GM19324 (cell line): Measurements from ENCODE around the gene RGL1.
A peak's percentile ranks its signal among the peaks of the same experiment; 100 is the strongest.

Source experiments
- ATAC-seq: cut with Tn5 transposase; IDR thresholded peaks from one replicate; pipeline ENCODE4 v1.9.1; 2021; ENCODE audit warnings: mild to moderate bottlenecking, moderate library complexity; ENCODE audit not compliant: unreplicated experiment, low FRiP score

Gene RGL1

DNA sequence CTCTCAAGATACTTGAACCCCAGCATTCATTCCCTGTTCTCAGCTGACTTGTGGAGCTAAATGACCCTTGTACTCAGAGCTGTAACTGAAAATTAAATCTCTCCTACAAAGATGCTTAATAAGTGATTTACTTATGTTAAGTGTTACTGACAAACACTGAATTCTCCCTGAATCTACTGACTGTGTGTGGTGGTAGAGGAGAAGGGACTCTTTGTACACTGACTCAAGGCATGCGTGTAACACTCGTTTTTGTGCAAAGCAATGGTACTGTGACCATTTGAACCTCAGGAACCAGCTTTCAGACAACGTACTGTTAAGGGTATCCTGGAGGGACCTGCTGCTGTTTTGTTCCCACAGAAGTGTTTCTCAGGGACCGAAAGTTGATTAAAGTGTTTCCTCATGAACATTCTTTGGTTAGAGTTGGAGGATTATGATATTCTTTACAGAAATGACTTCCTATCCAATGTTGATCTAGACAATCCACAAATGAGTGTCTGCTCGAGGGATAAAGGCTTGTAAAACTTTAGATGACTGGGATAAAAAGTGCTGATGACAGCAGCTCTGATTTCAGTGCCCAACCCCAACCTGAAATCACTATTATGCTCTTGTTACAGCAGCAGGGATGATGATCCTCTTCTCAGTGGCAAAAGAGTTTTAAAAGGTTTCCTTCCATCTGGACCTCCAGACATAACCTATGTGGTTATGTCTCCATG is 12.8 kb downstream of the RGL1 start:
- ATAC-seq: no peak

DNA sequence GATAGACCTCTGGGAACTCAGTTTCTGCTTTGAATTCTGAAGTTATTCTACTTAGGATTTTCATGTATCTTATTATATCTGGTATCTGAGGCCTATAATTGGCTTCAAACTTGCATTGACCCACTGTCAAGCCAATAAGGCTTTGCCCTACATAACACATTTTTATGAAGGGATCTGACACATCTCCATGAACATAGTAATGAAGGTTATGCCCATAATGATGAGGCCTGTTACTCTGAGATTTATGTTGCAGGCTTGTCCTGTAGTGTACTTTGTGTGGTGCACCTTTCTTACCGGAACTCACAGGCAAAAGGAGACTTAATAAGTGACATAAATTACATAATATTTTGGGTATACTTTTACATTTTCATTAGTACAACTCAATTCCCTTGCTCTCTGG is 14.1 kb downstream of the RGL1 start:
- ATAC-seq: no peak

DNA sequence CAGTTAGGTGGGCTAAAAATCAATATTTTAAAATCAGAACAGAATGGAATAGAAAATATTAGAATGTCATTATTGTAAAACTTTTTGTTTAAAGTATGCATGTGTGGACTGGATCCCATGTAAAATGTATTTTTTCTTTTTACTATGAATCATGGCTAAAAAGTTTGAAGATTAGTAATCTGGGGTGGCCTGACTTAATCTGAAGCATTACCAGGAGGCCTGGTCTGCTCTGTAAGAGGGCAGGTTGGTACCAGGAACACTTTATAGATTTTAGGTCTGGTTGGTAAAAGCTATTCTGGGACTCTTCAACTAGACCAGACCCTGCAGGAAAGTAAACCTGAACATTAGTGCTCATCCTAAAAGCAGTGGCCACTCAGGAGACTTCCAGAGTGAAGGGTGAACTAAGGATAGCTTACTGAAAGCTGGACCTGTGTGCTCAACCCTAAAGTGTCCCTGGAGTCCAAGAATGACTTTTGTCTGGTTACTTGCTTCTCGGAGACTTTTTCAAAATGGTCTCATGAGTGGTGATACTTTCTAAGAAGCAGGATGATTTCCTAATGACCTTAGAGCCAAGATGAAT is 16.5 kb downstream of the RGL1 start:
- no peak for ATAC-seq

DNA sequence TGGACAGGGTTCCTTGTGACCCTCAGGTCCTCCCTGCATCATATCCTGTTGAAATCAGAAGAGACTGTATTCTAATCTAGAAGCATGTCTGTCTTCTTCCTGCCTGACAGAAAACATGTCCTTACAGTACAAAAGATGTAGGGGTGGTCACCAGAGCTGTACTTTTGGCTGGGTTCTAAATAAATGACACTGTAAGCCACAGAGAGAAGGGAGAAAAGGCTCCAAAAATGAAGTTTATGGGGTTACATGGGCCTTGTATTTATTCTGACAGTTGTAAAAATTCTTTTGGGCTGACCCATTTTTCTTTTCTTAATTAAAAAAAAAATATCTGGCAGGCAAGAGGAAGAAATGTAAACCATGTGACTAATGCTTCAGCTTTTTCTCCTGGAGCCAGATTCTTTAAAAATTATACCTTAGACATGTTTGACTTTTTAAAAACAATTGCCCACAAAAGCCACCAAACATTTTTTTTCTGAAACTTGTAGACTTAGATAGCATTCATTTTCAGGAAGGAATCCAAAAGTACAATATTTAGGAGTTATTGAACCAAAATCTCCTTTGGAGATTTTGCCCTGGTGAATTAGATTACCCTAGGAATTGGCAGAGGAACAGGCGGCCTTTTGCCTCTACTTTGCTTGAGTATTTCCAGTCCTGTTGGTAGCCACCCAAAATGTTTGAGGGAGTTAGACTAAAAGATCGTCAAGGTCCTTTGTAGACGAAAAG is 17.1 kb downstream of the RGL1 start:
- no peak for ATAC-seq

DNA sequence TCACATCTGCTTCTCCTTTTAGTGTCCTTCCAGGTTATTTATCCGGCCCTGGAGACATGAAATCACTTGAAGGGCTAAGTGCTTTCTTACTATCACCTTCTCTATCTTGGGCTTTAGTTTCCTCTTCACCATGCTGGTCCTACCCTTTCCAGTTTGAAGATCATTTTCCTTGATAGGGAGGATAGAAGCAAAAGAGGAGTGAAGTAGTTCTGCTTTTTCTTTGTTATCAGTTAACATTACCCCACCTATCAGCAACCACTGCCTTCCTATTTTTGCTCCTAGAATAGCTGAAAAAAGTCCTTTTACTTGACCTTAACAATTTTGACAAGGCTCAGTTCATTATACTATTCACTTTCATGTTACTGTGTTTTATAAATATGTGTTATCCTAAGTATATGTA is 19.4 kb downstream of the RGL1 start:
- ATAC-seq: no peak

DNA sequence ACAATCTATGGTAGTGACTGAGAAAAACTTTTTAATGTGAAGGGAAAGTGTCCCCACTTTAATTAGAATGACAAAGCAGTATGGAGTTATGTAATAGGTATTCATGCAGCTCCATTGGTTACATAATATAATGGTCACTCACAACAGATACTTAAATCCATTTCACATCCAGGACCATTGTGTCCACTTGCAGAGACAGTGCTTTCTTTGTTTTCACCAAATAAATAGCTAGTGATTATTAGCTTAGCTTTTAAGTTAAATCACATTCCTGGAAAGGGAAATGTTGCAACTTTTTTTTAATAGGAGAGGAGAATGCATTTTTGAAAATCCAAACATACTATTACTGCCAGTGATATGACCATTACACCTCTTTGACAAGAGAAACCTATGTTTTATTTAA is 22.9 kb downstream of the RGL1 start:
- no peak for ATAC-seq

GRCh38 chr1:183830389-183830788 is 25.5 kb downstream of the RGL1 start:
- no peak for ATAC-seq

GRCh38 chr1:183831311-183831710 is 26.4 kb downstream of the RGL1 start:
- ATAC-seq: no peak

GRCh38 chr1:183832459-183832858 is 27.5 kb downstream of the RGL1 start:
- ATAC-seq: no peak

DNA sequence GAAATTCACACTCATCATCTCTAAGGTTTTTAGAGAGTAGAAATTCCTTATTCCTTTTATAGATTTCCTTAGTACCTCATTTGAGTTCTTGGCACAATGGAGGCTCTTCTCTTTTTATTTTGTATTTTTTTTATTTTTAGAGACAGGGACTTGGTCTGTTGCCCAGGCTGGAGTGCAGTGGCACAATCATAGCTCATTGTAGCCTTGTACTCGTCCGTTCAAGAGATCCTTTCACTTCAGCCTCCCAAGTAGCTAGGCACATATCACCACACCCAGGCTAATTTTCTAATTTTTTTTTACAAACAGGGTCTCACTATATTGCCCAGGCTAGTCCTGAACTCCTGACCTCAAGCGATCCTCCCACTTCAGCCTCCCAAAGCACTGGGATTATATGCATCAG is 29.6 kb downstream of the RGL1 start:
- ATAC-seq: no peak

DNA sequence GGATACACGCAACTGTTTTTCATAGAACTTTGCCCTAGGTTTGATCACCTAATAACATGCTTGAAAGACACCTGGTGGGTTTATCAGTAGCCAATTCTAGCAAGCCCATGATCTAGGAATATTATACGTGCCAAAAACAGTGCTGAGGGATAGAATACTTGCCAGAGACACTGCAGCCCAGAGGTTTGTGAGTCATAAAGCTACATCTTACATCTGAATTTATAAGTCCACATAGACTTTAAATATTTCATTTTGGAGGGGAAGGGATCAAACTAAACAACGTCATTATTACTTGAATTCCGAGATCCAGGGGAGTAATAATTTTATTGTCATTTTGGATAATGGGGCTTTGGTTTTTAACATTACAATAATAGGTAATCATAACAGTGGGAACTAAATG is 31.7 kb downstream of the RGL1 start:
- no peak for ATAC-seq

- no peak for ATAC-seq
Measured at GRCh38 chr1:183837062-183837461, 32.1 kb downstream of the RGL1 start.

DNA sequence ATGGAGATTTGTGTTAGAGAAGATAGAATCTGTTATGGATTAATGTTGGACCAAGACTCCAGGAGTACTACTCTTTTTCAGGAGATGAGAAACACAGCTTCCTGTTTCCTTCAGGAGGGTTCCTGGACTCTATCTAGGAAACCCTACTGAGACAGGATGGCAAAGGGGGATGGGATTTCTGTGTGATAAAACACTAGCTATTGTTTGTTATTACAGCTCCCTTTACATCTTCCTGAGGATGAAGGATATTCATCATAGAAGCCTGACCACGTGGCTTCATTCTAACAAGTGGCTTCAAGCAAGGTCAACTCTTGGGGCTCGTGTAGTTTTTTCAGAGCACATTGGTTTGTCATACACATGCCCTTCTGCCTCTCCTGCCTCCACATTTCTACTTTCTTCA is 33.3 kb downstream of the RGL1 start:
- no peak for ATAC-seq

DNA sequence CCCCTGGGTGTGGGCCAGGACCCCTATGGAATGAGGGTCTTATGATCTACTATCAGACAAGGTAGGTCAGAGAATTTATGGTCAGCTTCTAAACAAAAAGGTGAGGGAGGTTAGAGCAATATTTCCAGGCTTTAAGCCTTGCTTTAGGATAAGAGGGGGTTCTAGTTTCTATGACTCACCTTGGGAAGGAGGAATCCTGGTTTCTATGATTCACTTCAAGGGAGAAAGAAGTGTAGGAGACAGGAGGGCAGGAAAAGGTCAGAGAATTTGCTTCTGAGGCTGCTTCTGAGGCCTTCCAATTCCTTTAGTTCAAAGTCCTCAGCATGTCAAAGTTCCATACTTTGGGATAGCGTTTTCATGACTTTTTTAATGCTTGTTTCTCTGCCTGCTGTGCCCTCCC is 35.2 kb downstream of the RGL1 start:
- no peak for ATAC-seq

DNA sequence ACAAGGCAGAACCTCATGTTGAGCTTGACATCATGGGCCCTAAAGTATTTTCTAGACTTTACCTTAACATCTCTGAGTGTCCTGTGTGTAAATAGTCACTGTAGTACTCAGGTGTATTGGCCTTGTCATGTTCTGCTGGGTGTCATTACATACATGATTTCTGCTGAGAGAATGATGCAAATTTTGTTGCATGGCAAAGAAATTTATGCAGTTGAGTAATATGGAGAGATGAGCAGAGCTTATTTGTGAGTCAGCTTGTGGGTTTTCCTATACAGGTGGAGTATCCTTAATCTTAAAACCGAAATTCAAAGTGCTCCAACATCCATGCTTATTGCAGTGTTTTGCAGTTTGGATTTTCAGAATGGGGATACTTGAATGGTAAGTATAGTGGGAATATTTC is 36.6 kb downstream of the RGL1 start:
- ATAC-seq: no peak

- ATAC-seq: peak; percentile 93
Measured at GRCh38 chr1:183841950-183842794, 37.3 kb downstream of the RGL1 start.

DNA sequence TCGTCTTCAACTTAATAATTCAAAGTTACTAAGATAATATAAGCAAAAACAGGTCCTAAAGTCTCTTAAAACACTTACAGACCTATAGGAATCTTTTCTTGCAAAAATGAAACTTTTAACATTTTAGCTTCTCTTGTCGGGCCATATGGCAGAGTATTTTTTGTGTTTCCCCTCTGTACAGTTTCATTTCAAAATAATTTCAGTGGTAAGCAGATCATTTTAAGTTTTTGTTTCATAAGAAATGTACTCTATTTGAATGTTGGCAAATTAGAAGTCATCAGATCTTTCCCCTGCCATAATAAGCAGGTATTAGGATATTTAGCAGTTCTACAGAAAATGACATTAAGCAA is 37.9 kb downstream of the RGL1 start:
- ATAC-seq: peak; percentile 56

GRCh38 chr1:183844806-183845205 is 39.9 kb downstream of the RGL1 start:
- ATAC-seq: no peak

GRCh38 chr1:183845681-183846080 is 40.8 kb downstream of the RGL1 start:
- ATAC-seq: no peak

DNA sequence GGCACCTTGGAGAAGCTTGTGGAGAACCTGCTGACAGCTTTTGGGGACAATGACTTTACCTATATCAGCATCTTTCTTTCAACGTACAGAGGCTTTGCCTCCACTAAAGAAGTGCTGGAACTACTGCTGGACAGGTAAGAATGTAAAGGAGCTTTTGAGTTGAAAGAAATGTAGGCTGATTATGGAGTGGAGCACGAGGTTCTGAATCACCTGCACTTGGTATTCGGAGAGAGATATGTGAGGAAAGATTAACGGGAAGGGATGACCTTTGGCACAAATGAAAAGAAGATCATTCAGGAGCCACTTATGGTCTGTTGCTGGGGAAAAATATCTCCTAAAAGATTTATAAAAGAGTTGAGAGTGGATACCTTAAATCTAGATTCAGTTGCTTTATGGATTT is 42.7 kb downstream of the RGL1 start:
- no peak for ATAC-seq

- ATAC-seq: no peak
Measured at GRCh38 chr1:183850852-183851251, 45.9 kb downstream of the RGL1 start.
